Neuronal stem cell (in vitro differentiated cells): Measurements from ENCODE around the gene ARMH4.

ENCODE experiments used
- DNase-seq: peaks from one replicate; pipeline ENCODE4 v3.0.0-alpha.2; 2013; ENCODE audit warnings: low spot score
- H2AFZ ChIP-seq: one replicate; pipeline ENCODE4 v1.6.1; 2013; ENCODE audit warnings: mild to moderate bottlenecking, low read length, inconsistent platforms
- H2AK5ac ChIP-seq: 2 replicates; pipeline ENCODE4 v1.6.1; 2013; ENCODE audit warnings: low read depth, mild to moderate bottlenecking, inconsistent platforms, low read length, moderate library complexity, mixed read lengths
- H2BK120ac ChIP-seq: 2 replicates; pipeline ENCODE4 v1.6.1; 2013; ENCODE audit warnings: low read depth, mild to moderate bottlenecking, inconsistent platforms, low read length, moderate library complexity, mixed read lengths
- H2BK12ac ChIP-seq: one replicate; pipeline ENCODE4 v1.6.1; 2013; ENCODE audit warnings: low read length, inconsistent platforms
- H2BK15ac ChIP-seq: 2 replicates; pipeline ENCODE4 v1.6.1; 2013; ENCODE audit warnings: mild to moderate bottlenecking, low read length, inconsistent platforms, mixed read lengths
- H2BK5ac ChIP-seq: one replicate; pipeline ENCODE4 v1.6.1; 2013; ENCODE audit warnings: inconsistent platforms, mild to moderate bottlenecking, low read length, moderate library complexity
- H3K14ac ChIP-seq: one replicate; pipeline ENCODE4 v1.6.1; 2013; ENCODE audit warnings: low read length, inconsistent platforms
- H3K18ac ChIP-seq: 2 replicates; pipeline ENCODE4 v1.6.1; 2013; ENCODE audit warnings: low read length, inconsistent platforms
- H3K23ac ChIP-seq: 2 replicates; pipeline ENCODE4 v1.6.1; 2013; ENCODE audit warnings: low read depth, mild to moderate bottlenecking, mixed read lengths, low read length, inconsistent platforms; ENCODE audit not compliant: poor library complexity
- H3K27ac ChIP-seq: replicated peaks from 3 replicates; pipeline ENCODE4 v1.5.1; 2013; ENCODE audit warnings: low read length, inconsistent platforms
- H3K27me3 ChIP-seq, 3 experiments: 2 replicates each; pipeline ENCODE4 v1.6.1; 2013; ENCODE audit warnings: low read length in 3 of 3, mild to moderate bottlenecking in 2 of 3, inconsistent platforms in 1 of 3, low read depth in 1 of 3, mixed read lengths in 1 of 3, moderate library complexity in 1 of 3; ENCODE audit not compliant: control insufficient read depth in 3 of 3, insufficient read depth in 3 of 3
- H3K36me3 ChIP-seq, 2 donors: replicated peaks in 1 of 2; 2 replicates each; pipeline ENCODE4 v1.6.1; 2013; ENCODE audit warnings: low read length in 2 of 2; ENCODE audit not compliant: control insufficient read depth in 2 of 2, insufficient read depth in 2 of 2
- H3K4ac ChIP-seq: 2 replicates; pipeline ENCODE4 v1.6.1; 2013; ENCODE audit warnings: inconsistent platforms, mild to moderate bottlenecking, low read length, moderate library complexity
- H3K4me1 ChIP-seq, 2 donors: 1 replicate in 1 of 2; 2 replicates in 1 of 2; pipeline ENCODE4 v1.6.1; 2013; ENCODE audit warnings: low read length in 2 of 2, low read depth in 1 of 2; ENCODE audit not compliant: control insufficient read depth in 2 of 2, insufficient read depth in 1 of 2
- H3K4me2 ChIP-seq: one replicate; pipeline ENCODE4 v1.6.1; 2013; ENCODE audit warnings: mild to moderate bottlenecking, low read length, inconsistent platforms; ENCODE audit not compliant: insufficient read depth, poor library complexity, severe bottlenecking
- H3K4me3 ChIP-seq, 2 donors: 2 replicates each; pipeline ENCODE4 v1.5.1; 2013; ENCODE audit warnings: low read length in 2 of 2, mild to moderate bottlenecking in 2 of 2, inconsistent platforms in 1 of 2, moderate library complexity in 1 of 2
- H3K79me1 ChIP-seq: one replicate; pipeline ENCODE4 v1.6.1; 2013; ENCODE audit warnings: low read depth, mild to moderate bottlenecking, inconsistent platforms, low read length, moderate library complexity
- H3K9ac ChIP-seq: one replicate; pipeline ENCODE4 v1.6.1; 2013; ENCODE audit warnings: mild to moderate bottlenecking, low read depth, low read length, inconsistent platforms; ENCODE audit not compliant: poor library complexity
- H3K9me3 ChIP-seq, 2 donors: replicated peaks in 1 of 2; 2 replicates each; pipeline versions ENCODE3 to v1.6.1; 2013; ENCODE audit warnings: low read length in 2 of 2, mild to moderate bottlenecking in 2 of 2, inconsistent platforms in 1 of 2, low read depth in 1 of 2, mixed read lengths in 1 of 2, moderate library complexity in 1 of 2; ENCODE audit not compliant: control insufficient read depth in 2 of 2, insufficient read depth in 1 of 2
- H4K8ac ChIP-seq: one replicate; pipeline ENCODE4 v1.6.1; 2013; ENCODE audit warnings: low read depth, mild to moderate bottlenecking, inconsistent platforms, low read length, moderate library complexity
- H4K91ac ChIP-seq: one replicate; pipeline ENCODE4 v1.6.1; 2013; ENCODE audit warnings: low read length, low read depth, mild to moderate bottlenecking, inconsistent platforms; ENCODE audit not compliant: poor library complexity
- WGBS, 2 donors: extraction: QIAGEN DNeasy Blood & Tissue Kit; methylation state at CpG; one replicate each; pipeline ENCODE4 v1.1.7; 2013; ENCODE audit warnings: missing lambda C conversion rate in 2 of 2, mixed read lengths in 1 of 2; ENCODE audit not compliant: insufficient read length in 2 of 2, insufficient replicate concordance in 1 of 2; ENCODE audit errors: extremely low coverage in 2 of 2; 5-methylcytosine and 5-hydroxymethylcytosine counted together

Gene ARMH4

DNA sequence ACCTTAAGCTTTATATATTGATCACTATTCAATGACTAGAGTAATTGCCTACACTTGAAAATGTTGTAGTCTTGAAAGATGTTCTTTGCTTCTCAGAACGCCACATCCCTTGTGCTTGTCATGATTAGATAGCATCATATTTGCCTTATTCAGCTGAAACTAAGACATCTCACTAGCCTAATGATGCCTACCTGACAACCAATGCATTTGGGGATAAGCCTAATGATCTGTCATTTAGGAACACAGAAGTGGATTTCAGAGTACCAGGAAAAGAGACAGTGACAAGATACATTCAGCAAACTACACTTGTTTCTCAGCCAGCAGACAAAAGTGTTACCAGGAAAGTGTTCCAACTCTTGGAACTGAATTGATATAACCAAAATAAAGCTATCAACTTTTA is 83.7 kb downstream of the ARMH4 start:
- no peak overlapping the region for H2AFZ ChIP-seq
- H4K8ac ChIP-seq: no peak overlapping the region
- no peak overlapping the region for H3K14ac ChIP-seq
- no peak overlapping the region for H3K18ac ChIP-seq
- H2AK5ac ChIP-seq: no peak overlapping the region
- no peaks in the 10 kb centered on the region for H3K9me3 ChIP-seq
- H3K4me2 ChIP-seq: no peak overlapping the region
- no peak overlapping the region for H4K91ac ChIP-seq
- H2BK5ac ChIP-seq: no peak overlapping the region
- no peaks in the 10 kb centered on the region for H3K27me3 ChIP-seq
- H3K4me3 ChIP-seq: no peak overlapping the region
- H2BK15ac ChIP-seq: no peak overlapping the region
- no peak for DNase-seq
- H3K9ac ChIP-seq: no peak overlapping the region
- no peaks in the 10 kb centered on the region for H3K4me1 ChIP-seq
- no peak overlapping the region for H2BK12ac ChIP-seq
- WGBS, 2 donors: no CpG with 5 or more reads among the region's 1 CpG
- no peak overlapping the region for H3K27ac ChIP-seq
- H2BK120ac ChIP-seq: no peak overlapping the region
- no peaks in the 10 kb centered on the region for H3K36me3 ChIP-seq
- H3K4ac ChIP-seq: no peak overlapping the region
- no peak overlapping the region for H3K23ac ChIP-seq
- no peaks in the 10 kb centered on the region for H3K79me1 ChIP-seq

DNA sequence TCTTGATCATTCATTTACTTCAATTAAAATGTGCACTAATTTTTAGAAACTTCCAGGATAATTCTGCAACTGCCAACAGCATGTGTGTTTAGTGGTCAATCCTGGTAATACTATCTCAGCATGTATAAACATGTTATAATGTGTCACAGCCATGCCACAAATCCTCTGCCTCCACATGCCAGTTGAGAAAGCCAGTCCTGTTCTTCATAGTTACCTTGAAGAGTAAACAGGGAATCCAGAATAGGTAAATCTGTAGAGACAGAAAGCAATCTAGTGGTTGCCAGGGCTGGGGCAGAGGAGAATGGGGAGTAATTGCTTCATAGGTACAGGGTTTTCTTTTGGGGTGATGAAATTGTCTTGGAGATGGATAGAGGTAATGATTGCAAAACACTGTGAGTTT is 85.9 kb downstream of the ARMH4 start:
- no peaks in the 10 kb centered on the region for H3K27me3 ChIP-seq
- H3K4me2 ChIP-seq: no peak overlapping the region
- no peaks in the 10 kb centered on the region for H3K36me3 ChIP-seq
- H3K4me1 ChIP-seq: no peaks in the 10 kb centered on the region
- H2BK15ac ChIP-seq: no peak overlapping the region
- no peak overlapping the region for H2AK5ac ChIP-seq
- no peak overlapping the region for H2BK5ac ChIP-seq
- H4K91ac ChIP-seq: no peak overlapping the region
- H3K18ac ChIP-seq: no peak overlapping the region
- no peak overlapping the region for H3K4me3 ChIP-seq
- no peak overlapping the region for H2BK12ac ChIP-seq
- no peak for DNase-seq
- H3K9ac ChIP-seq: no peak overlapping the region
- H3K4ac ChIP-seq: no peak overlapping the region
- no peaks in the 10 kb centered on the region for H3K9me3 ChIP-seq
- no peak overlapping the region for H2AFZ ChIP-seq
- H2BK120ac ChIP-seq: no peak overlapping the region
- H3K27ac ChIP-seq: no peak overlapping the region
- H4K8ac ChIP-seq: no peak overlapping the region
- no peak overlapping the region for H3K14ac ChIP-seq
- no peaks in the 10 kb centered on the region for H3K79me1 ChIP-seq
- no peak overlapping the region for H3K23ac ChIP-seq

DNA sequence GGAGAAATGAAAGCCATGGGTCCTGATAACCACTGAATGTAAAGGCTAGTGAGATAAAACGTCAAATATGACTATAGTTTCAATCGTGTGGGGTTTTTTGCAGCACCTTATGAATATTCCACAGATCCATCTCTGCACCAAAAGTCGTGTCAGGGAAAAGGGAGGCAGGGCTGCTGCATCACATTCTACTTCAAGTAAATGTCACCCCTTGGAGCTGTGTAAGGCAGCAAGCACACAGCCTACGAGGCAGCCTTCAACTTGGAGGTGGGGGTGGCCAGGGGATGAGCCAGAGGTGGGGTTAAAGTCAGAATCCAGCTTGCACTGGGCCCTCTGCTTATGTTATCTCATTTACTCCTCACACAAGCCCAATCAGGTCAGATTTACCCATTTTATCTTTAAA is 90.4 kb downstream of the ARMH4 start:
- no peak overlapping the region for H2BK120ac ChIP-seq
- H3K27ac ChIP-seq: no peak overlapping the region
- no peak overlapping the region for H2AK5ac ChIP-seq
- H3K23ac ChIP-seq: no peak overlapping the region
- no peak overlapping the region for H2AFZ ChIP-seq
- no peaks in the 10 kb centered on the region for H3K79me1 ChIP-seq
- no peaks in the 10 kb centered on the region for H3K36me3 ChIP-seq
- WGBS, 2 donors: no CpG with 5 or more reads among the region's 4 CpGs
- no peak overlapping the region for H2BK12ac ChIP-seq
- H3K4me2 ChIP-seq: no peak overlapping the region
- no peak overlapping the region for H4K8ac ChIP-seq
- DNase-seq: no peak
- no peak overlapping the region for H3K18ac ChIP-seq
- no peak overlapping the region for H3K9ac ChIP-seq
- no peaks in the 10 kb centered on the region for H3K9me3 ChIP-seq
- H3K4me1 ChIP-seq: peaks cover 3 to 5% of the 10 kb centered on the region in 2 donors
- H3K27me3 ChIP-seq: no peaks in the 10 kb centered on the region
- no peak overlapping the region for H3K4me3 ChIP-seq
- no peak overlapping the region for H2BK15ac ChIP-seq
- no peak overlapping the region for H4K91ac ChIP-seq
- H3K14ac ChIP-seq: no peak overlapping the region
- H3K4ac ChIP-seq: no peak overlapping the region
- H2BK5ac ChIP-seq: no peak overlapping the region

DNA sequence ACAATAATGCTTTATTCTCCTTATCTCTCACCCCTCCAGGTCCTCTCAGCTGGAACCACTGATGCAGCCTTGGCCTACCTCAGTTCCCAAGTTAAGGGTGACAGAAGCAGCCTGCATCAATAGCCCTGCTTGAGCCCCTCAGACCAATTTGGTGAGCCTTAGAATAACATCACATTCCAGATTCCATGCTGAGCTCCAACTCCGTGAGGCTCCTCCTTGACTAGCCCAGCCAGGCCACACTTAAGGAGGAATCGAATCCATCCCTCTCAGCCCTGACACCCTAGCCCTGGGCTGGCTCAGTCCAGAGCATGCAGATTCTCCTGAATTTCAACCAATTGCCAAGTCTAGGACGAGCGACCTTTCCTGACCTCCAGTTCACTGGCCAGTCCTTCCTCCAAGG is 91.1 kb downstream of the ARMH4 start:
- Histone ChIP-seq H2BK12ac (no peak overlapping the region), H3K23ac (no peak overlapping the region), H2AK5ac (no peak overlapping the region), H3K27ac (no peak overlapping the region), H3K9ac (no peak overlapping the region), H3K4ac (no peak overlapping the region), H2BK15ac (no peak overlapping the region), H3K27me3 (no peaks in the 10 kb centered on the region), H2BK5ac (no peak overlapping the region), H3K4me3 (no peak overlapping the region), H4K91ac (no peak overlapping the region), H2BK120ac (no peak overlapping the region), H3K14ac (no peak overlapping the region), H4K8ac (no peak overlapping the region), H3K36me3 (no peaks in the 10 kb centered on the region), H3K18ac (no peak overlapping the region), H2AFZ (no peak overlapping the region), H3K4me1 (peaks cover 3 to 5% of the 10 kb centered on the region in 2 donors), H3K79me1 (no peaks in the 10 kb centered on the region), H3K9me3 (no peaks in the 10 kb centered on the region), H3K4me2 (no peak overlapping the region)
- no CpG with 5 or more reads among the region's 4 CpGs for WGBS, 2 donors
- DNase-seq: no peak
